PC-9 (cell line): ENCODE results near the gene KLK3.

ENCODE experiments used
- EZH2 ChIP-seq: fragments of 200-600 bp; sonication (generic); IDR thresholded peaks from 2 replicates; pipeline ENCODE4 v1.8.0; 2017; ENCODE audit warnings: antibody characterized with exemption, low read depth
- TF ChIP-seq, protein P1 (sequence below): fragments of 200-600 bp; sonication (generic); conservative IDR thresholded peaks from 2 replicates; pipeline ENCODE4 v1.6.1; 2017; ENCODE audit warnings: mixed run types, antibody characterized with exemption, mild to moderate bottlenecking, moderate library complexity

DNA sequence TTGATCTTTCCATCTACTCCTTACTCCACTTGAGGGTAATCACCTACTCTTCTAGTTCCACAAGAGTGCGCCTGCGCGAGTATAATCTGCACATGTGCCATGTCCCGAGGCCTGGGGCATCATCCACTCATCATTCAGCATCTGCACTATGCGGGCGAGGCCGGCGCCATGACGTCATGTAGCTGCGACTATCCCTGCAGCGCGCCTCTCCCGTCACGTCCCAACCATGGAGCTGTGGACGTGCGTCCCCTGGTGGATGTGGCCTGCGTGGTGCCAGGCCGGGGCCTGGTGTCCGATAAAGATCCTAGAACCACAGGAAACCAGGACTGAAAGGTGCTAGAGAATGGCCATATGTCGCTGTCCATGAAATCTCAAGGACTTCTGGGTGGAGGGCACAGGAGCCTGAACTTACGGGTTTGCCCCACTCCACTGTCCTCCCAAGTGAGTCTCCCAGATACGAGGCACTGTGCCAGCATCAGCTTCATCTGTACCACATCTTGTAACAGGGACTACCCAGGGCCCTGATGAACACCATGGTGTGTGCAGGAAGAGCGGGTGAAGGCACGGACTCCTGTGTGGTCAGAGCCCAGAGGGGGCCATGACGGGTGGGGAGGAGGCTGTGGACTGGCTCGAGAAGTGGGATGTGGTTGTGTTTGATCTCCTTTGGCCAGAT lies 15.8 kb downstream of the KLK3 start:
- TF ChIP-seq, protein P1, sequence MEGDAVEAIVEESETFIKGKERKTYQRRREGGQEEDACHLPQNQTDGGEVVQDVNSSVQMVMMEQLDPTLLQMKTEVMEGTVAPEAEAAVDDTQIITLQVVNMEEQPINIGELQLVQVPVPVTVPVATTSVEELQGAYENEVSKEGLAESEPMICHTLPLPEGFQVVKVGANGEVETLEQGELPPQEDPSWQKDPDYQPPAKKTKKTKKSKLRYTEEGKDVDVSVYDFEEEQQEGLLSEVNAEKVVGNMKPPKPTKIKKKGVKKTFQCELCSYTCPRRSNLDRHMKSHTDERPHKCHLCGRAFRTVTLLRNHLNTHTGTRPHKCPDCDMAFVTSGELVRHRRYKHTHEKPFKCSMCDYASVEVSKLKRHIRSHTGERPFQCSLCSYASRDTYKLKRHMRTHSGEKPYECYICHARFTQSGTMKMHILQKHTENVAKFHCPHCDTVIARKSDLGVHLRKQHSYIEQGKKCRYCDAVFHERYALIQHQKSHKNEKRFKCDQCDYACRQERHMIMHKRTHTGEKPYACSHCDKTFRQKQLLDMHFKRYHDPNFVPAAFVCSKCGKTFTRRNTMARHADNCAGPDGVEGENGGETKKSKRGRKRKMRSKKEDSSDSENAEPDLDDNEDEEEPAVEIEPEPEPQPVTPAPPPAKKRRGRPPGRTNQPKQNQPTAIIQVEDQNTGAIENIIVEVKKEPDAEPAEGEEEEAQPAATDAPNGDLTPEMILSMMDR = peak; percentile 73
- no peak for TF ChIP-seq EZH2
